Esophagus muscularis mucosa (tissue), 4 donors: ENCODE data around the gene PPP1R2.

Source experiments
- EP300 ChIP-seq: sonication (generic); formaldehyde crosslinking; IDR thresholded peaks from one replicate; pipeline ENCODE4 v1.6.1; 2017; ENCODE audit warnings: antibody characterized with exemption
- POLR2A ChIP-seq: fragments of 450-650 bp; IDR thresholded peaks from one replicate; pipeline ENCODE4 v1.6.1; 2017; ENCODE audit warnings: antibody characterized with exemption, moderate library complexity, mild to moderate bottlenecking, low read depth
- POLR2AphosphoS5 ChIP-seq, 2 donors: sonication (generic); formaldehyde crosslinking; IDR thresholded peaks; one replicate each; pipeline ENCODE4 v1.6.1; 2017; ENCODE audit warnings: antibody characterized with exemption in 2 of 2
- TF ChIP-seq, protein P1 (sequence below), 3 experiments: fragments of 200-600 bp in 2 of 3; fragments of 450-650 bp in 1 of 3; sonication (generic) in 2 of 3; IDR thresholded peaks; one replicate each; pipeline ENCODE4 v1.5.1; 2017 to 2019; ENCODE audit warnings: antibody characterized with exemption in 3 of 3, mild to moderate bottlenecking in 2 of 3, moderate library complexity in 1 of 3

DNA sequence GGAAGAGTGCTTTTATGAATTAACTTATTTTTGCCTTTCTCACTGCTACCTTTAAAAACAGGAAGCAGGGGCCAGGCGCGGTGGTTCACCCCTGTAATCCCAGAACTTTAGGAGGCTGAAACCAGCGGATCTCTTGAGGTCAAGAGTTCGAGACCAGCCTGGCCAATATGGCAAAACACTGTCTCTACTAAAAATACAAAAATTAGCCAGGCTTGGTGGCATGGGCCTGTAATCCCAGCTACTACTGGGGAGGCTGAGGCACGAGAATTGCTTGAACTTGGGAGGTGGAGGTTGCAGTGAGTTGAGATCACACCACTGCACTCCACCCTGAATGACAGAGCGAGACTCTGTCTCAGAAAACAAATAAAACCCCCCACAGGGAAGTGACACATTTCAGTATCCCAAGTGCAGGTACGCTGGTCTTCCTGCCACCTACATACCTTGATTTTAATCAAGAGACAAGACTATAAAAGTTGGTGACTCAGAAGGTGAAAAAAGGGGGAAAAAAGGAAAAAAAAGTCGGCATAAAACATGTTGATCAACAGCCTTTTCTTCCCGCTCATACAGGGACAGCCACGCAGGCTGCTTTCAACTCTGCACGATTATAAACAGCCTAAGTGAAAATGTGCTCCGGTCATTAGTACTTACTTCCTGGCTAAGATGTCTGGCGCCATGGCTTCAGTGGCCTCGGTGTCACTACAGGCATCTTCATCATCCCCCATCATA, 18.8 kb downstream of the PPP1R2 start:
- TF ChIP-seq, protein P1, sequence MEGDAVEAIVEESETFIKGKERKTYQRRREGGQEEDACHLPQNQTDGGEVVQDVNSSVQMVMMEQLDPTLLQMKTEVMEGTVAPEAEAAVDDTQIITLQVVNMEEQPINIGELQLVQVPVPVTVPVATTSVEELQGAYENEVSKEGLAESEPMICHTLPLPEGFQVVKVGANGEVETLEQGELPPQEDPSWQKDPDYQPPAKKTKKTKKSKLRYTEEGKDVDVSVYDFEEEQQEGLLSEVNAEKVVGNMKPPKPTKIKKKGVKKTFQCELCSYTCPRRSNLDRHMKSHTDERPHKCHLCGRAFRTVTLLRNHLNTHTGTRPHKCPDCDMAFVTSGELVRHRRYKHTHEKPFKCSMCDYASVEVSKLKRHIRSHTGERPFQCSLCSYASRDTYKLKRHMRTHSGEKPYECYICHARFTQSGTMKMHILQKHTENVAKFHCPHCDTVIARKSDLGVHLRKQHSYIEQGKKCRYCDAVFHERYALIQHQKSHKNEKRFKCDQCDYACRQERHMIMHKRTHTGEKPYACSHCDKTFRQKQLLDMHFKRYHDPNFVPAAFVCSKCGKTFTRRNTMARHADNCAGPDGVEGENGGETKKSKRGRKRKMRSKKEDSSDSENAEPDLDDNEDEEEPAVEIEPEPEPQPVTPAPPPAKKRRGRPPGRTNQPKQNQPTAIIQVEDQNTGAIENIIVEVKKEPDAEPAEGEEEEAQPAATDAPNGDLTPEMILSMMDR (IDR thresholded peaks at IDR 0.05), result no peak
- TF ChIP-seq POLR2AphosphoS5 (IDR thresholded peaks at IDR 0.05), result no peak
- no peak for TF ChIP-seq EP300
- no peak for TF ChIP-seq POLR2A
